ENCODE results near the gene ZNF549.
A peak's percentile ranks its signal among the peaks of the same experiment; 100 is the strongest.
"Not testable (repeated sequence)": the region's sequence is repeated elsewhere in the genome, so short reads cannot be mapped to it uniquely, and the experiment has no call there.

Gene ZNF549

DNA sequence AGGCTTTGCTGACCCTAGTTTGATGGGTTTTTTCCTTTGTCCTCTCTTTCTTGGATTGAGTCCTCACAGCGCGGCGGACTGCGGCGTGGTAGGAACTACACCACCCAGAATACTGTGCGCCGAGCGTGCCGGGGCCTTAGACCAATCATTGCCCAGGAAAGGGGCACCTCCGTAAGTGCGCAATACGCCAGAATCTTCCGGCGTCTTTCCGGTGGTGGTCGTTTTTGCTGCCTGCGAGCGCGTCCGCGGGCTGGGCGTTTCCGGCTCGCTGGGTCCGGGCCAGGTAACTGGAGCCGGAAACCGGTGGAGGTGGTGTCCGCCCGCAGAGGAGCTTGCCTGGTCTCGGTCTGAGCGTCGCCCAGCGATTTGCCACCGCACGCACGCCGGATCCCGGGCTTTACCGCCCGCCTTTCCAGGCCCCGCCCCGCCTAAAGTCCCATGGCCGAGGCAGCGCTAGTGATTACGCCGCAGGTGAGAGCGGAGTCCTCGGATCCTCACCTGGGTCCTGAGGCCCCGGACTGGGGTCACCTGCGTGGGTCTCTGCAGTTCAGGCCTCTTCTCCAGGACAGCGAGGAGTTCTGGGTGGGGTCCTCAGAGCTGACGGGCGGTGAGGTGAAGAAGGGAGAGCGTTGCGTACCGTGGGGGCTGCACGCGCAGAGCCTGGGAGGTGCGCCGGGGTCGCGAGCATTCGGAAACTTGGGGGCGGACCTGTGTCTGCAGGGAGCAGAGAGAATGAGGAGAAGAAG, at the start of gene ZNF549:
ZNF549 (plus strand) TSS at position 221 of the 746 bp plus-strand sequence; CDS start at position 439, 218 bp downstream.
- peak; percentile 84 for DNase-seq

DNA sequence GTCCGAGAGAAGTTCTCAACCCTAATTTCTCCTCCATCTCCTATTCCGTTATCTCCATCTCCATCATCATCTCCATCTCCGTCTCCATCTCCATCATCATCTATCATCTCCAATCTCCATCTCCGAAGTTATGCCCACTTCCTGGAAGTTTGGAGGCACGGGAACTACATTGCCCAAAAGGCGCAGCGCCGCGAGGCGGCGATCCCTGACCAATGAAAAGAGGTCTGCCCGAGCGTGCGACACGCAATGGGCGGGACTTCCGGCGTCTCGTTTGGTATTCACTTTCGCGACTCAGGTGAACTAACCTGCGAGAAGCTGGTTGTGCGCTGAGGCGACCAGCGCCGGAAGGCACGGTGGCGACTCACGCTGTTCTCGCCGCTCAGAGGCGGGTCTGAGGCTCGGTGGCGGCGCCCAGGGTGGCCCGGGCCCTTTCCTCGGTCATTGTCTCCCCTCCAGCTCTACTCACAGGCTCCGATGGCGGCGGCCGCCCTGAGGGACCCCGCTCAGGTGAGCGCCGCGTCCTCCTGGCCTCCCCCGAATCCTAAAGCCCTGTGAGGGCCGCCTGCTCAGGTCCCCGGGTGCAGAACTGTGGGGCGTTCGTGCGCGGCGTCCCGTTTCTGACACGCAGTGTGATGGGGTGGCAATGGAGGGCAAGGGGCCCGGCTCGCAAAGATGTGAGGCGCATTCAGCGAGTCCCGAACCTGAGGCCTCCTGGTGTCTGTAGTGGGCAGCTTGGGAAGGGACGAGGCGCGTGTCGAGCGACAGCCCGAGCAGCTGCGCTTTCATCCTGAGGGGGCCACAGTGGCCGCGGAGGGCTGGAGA, 39.5 kb upstream of the ZNF549 start, which contains the start of gene ZNF419:
ZNF419 (plus strand) TSS at position 274 of the 822 bp plus-strand sequence; CDS start at position 475, 201 bp downstream.
- DNase-seq: peak; percentile 95

DNA sequence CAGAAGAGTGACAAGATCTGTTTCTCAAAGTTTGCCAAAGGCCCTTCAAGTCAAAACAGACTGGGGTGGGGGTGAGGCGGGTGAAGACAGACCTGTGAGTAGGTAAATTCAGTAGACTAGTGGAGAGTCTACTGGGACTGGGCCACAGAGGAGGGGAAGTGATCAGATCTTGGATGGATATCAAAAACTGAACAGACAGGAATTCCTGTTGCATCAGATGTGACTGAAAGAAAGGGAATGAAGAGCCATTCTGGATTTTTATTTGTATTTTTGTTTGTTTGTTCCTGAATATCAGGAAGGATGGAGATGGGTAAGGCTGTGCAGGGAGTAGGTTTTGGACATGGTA, 38.9 kb upstream of the ZNF549 start:
- not testable (repeated sequence) for DNase-seq

DNA sequence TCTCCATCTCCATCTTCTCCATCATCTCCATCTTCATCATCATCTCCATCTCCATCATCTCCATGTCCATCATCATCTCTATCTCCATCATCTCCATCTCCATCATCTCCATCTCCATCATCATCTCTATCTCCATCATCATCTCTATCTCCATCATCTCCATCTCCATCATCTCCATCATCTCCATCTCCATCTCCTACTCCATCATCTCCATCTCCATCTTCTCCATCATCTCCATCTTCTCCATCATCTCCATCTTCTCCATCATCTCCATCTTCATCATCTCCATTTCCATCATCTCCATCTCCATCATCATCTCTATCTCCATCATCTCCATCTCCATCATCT, 27.9 kb upstream of the ZNF549 start:
- not testable (repeated sequence) for DNase-seq

DNA sequence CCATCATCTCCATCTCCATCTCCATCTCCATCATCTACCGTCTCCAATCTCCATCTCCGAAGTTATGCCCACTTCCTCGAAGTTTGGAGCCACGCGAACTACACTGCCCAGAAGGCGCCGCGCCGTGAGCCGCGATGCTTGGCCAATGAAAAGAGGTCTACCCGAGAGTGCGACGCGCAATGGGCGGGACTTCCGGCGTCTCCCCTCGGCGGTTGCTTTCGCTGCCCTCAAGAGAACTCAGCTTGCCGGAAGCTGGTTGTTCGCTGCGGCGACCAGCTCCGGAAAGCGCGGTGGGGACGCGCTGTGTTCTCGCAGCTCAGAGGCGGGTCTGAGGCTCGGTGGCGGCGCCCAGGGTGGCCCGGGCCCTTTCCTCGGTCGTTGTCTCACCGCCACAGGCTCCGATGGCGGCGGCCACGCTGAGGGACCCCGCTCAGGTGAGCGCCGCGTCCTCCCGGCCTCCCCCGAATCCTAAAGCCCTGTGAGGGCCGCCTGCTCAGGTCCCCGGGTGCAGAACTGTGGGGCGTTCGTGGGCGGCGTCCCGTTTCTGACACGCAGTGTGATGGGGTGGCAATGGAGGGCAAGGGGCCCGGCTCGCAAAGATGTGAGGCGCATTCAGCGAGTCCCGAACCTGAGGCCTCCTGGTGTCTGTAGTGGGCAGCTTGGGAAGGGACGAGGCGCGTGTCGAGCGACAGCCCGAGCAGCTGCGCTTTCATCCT, 27.3 kb upstream of the ZNF549 start, which contains the start of gene ZNF773:
ZNF773 (plus strand) TSS at position 259 of the 716 bp plus-strand sequence; CDS start at position 402, 143 bp downstream.
- peak; percentile 94 for DNase-seq

DNA sequence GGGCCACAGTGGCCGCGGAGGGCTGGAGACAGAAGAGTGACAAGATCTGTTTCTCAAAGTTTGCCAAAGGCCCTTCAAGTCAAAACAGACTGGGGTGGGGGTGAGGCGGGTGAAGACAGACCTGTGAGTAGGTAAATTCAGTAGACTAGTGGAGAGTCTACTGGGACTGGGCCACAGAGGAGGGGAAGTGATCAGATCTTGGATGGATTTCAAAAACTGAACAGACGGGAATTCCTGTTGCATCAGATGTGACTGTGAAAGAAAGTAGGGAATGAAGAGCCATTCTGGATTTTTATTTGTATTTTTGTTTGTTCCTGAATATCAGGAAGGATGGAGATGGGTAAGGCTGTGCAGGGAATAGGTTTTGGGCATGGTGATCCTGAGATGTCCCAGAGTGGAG, 26.8 kb upstream of the ZNF549 start:
- not testable (repeated sequence) for DNase-seq

DNA sequence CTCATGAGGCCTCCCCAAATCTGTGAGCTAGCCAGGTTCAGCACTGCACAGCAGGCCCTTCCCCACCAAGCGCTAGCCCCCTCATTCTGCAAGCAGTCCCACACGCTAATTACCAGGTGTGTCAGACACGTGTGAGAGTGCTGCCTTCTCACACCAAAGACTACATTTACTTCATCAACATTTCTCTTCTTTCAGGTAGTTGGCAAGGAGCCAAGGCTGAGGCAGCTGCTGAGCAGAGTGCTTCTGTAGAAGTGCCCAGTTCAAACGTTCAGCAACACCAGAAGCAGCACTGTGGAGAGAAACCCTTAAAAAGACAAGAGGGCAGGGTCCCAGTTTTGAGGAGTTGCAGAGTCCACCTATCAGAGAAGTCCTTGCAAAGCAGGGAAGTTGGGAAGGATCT, 21.0 kb upstream of the ZNF549 start:
- DNase-seq: no peak

DNA sequence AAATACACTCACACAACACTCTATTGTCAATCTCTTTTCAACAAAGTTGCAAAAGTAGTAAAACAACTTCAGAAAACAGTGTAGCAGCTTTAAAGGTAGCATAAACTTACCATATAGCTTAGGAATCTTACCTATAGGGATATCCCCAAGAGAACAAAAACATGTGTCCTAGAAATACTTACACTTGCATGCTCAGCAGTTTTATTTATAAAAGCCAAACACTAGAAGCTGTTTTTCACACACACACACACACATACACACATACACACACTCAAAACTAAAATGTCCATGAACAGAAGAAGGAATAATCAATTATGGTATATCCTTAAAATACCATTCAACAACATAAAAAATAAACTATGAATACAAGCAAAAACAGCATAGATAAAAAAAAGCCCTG, 15.7 kb upstream of the ZNF549 start:
- no peak for DNase-seq

DNA sequence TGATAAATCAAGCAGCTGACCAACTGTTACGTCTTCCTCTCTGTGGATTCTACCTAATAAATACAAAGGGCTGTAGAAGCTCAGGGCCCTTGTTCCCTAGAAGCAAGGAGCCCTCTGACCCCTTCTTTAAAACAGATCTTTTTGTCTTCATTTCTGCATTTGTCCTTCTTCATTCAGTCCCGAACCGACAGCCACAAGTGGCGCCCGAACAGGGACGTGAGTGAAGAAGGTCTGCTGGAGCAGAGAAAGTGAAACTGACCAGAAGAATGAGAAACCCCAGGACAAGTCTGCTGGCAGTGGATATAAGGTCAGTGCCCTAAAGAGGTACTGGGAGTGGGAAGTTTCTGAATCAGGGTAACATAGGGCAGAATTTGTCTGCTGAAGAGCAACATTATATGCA, 14.3 kb upstream of the ZNF549 start:
- no peak for DNase-seq

DNA sequence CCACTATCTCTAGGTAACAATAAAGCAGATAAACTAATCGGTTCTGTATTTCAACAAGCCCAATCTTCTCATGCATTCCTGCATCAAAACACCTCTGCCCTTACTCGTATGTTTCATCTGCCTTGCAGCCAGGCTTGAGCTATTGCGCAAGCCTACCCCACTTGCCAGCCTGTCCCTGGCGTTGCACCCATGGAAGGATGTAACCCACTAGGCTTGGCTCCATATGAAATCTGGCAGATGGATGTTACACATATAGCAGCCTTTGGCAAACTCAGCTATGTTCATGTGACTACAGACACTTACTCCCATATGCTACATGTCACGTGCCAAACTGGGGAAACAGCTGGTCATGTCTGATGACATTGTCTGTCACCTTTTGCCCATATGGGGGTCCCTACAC, 11.9 kb upstream of the ZNF549 start:
- DNase-seq: no peak

DNA sequence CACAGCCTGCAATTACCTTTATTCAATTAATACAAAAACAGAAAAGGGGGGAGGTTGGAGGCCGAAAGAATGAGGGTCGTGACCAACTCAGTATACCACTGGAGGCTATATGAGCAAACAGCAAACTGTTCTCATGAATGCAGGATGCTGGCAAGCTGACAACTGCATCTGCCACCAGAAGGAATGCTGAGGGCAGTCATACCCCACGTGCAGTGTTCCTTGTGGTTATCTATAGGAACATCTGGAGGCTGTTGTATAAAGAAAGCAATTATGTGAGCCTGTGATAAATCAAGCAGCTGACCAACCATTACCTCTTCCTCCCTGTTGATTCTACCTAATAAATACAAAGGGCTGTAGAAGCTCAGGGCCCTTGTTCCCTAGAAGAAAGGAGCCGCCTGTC, 9.1 kb upstream of the ZNF549 start:
- not testable (repeated sequence) for DNase-seq

DNA sequence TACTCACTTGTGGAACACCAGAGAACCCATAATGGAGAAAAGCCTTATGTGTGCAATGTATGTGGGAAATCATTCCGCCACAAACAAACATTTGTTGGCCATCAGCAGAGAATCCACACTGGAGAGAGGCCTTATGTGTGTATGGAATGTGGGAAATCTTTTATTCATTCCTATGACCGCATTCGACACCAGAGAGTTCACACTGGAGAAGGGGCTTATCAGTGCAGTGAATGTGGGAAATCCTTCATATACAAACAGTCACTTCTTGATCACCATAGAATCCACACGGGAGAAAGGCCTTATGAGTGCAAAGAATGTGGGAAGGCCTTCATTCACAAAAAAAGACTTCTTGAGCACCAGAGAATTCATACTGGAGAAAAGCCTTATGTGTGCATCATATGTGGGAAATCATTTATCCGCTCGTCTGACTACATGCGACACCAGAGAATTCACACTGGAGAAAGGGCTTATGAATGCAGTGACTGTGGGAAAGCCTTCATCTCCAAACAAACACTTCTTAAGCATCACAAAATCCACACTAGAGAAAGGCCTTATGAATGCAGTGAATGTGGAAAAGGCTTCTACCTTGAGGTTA, 10.9 kb downstream of the ZNF549 start:
- DNase-seq: no peak

DNA sequence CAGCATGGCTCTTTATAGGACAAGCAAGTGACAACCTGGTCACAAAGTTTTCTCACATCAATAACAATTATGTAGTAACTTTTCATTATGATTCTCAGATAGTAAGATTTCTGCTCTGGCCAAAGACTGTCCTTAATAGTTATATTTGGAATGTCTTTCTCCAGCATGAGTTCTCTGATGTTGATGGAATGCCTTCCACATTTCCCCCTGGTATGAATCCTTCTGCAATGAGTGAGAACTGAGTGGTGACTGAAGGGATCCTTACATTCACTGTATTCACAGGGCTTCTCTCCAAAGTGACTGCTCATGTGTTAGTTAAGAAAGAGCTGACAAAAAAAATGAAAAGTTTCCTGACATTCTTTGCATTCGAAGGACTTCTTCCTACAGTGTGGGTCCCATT, 19.4 kb downstream of the ZNF549 start:
- DNase-seq: no peak

DNA sequence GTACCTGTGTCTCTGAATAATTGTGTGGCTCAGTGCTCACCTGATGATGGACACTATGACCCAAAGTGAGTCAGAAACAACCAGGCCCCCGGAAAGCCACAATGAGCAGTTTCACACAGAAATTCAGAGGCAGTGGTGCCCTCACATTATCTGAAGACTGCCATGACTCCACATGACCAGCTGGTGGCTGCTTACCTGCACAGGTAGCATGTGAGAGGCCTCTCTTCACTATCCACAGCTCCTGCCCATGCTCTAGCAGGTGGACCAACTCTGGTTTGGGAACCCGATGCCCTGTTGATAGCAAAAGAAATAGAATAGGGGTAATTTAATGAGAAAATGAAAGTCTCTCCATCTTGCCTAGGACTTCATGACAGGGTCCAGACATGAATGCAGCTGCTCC, 25.3 kb downstream of the ZNF549 start:
- DNase-seq: no peak

DNA sequence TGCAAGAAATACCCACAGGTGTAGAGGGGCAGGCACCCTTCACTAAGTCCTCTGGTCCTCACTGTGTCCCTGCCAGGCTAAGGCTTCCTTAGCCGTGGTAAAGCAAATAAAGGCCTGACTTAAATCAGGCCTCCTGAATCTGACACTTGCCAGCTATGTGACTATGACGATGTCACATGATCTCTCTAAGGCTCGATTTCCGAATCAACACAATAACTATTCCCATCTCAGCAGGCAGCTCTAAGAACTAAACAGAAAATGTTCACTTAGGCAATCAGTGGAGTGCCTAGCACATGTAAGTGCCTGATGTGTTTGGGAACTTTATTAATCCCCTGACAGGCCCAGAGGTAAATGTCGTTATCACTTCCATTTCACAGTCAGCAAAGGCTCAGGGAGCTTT, 30.5 kb downstream of the ZNF549 start:
- no peak for DNase-seq

DNA sequence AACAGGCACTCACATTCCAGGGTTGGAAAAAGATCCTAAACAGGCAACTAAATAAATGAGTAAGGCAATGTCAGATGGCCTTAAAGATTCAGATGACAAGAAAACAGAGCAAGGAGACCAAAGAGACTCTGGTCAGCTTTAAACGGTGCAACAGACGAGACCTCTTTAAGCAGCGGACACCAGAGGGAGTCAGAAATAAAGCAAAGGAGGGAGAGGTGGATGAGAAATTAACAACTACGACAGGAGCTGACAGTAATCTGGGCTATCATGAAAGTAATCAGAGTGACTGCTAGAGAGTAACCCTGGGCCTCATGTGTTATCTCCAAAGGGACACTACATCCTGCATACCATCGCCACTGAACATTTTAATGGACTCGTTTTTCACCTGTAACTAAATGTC, 31.4 kb downstream of the ZNF549 start:
- DNase-seq: no peak

DNA sequence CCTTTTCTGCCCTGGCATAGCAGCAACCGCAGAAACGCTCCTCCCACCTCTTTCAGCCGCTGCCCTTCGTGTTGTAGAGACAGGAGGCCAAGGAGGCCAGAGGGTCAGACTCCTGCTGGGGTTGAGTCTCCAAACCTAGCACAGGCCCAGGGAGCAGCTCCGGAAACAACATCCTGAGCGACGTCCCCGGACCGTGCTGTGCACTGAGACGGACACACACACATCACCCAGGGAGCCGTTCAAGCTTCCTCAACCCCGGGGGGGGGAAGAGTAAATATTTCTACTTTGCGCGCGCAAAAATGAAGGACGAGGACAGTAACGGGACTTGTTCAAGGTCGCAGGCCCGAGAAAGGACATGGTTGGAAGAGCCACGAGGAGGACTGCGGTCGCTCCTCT, 31.9 kb downstream of the ZNF549 start:
- DNase-seq: no peak

DNA sequence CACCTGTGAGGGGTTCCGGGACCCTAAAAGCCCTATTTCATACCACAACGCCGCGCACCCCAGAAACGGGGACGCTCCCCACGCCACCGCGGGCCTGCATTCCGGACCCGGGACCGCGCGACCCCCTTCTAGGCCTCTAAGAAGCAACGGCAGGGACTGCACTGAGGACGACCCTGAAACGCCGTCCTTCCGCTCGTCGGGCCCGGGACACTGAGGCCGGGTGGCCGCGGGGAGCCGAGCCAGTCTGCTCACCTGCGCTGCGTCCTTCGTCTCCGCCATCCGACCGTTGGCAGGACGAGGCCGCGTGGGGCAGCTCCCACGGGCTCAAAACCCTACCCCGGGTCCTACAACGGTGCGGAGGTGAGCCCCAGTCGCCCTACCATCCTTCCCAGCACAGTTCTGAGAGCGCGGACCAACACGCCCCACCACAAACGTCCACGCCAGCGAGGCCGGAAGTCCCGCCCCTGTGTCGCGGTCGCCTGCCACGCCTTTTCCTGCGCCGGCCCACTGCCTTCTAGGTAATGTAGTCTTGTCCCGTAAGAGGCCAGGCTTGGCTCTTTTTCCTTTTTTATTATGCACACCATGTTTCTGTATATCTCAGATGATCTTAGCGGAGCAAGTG, 32.4 kb downstream of the ZNF549 start, which contains the start of gene ZNF550:
ZNF550 (minus strand) TSS at position 460 of the 622 bp plus-strand sequence; CDS start at position 279, 181 bp downstream.
- peak; percentile 88 for DNase-seq

DNA sequence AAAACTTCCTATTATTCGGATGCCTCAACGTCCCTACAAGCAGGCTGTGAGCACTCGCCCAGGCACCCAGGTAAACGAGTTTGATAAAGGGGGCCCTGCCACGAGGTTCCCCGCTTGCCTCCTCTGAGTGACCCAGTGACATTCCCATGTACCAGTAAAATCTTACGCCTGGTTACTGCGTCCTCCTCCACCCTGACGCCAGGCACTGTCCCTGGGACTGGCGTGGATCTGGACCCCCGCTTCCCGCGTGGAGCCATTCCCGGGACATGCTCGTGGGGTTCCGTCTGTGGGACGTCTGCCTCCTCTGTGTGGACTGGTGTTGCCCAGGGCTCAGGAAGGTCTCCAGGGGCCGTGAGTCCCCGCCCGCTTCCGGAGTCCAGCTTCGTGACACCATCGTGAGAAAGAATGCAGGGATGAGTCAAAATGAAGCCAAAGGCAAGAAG, 32.9 kb downstream of the ZNF549 start:
- no peak for DNase-seq

DNA sequence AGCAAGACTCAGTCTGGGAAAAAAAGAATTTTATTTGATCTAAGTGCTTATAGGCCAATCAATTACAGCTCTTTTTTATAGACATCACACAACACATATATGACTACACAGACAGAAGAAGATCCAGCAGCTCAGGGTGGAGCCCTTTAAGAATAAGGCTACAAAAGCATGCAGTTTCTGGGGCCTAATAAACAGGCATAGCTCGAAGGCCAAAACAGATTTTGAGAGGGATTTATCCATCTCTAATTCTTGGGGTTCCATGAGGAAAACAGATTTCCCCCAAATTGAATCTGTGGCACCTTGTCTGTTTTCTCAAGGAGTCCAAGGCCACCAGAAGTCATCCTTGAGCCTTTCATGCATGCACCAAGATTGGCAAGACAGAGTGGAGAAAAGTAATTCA, 36.4 kb downstream of the ZNF549 start:
- DNase-seq: no peak

DNA sequence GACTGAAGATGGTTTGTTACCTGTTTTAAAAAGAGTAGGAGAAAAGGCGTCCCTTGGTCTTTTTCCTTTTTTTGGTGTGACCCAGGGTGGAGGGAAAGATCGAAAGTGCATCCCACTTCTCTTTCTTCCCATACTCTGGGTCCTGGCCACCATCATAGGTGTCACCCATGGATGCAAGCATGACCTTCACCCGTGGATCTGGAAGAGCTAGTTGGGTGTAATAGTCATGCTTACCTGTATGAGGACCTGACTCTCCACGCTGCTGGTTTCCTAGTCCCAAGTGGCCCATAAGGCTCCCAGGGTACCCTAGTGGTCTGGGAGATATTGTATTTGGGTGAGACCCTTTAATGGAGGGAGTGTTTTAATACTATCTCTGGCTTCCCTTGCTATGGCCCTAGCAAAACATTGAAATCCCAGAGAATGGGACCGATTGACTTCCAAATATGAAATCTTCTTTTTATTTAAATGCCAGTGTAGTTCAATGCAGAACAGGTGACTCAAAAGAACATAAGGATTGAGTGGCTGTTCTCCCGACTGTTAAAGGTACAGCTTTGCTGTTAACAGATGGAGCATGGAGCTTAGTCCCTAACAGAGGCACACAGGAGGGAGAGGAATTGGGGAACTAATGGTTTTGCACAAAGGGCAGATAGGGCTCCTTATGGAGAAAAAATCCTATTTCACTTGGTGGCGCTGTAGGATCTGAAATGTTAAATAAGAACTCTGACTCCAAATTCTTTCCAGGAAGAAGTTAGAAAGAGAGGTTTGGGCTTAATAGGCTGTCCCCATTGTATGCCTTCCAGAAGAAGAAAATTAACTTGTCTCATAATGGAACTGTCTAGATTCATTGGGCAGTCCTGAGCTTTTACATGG, 39.5 kb downstream of the ZNF549 start:
- DNase-seq: no peak

All from activated T-cell treated with anti-CD3 and anti-CD28 coated beads, Interleukin-2, amount 50 U/mL, for 1 hour (primary cell).